Suprapubic skin (tissue), 4 donors: ENCODE results near the gene ZSWIM9. TPM values are rescaled to one million over a fixed set of nuclear protein-coding genes. Genes with fewer than 3 reads are reported as not detected.

Source experiments
- DNase-seq, 2 donors: peaks; one replicate each; pipeline ENCODE4 v3.0.0-alpha.2; 2019; ENCODE audit warnings: low spot score in 2 of 2
- H3K27ac ChIP-seq: fragments of 200-600 bp; sonication (generic); one replicate; pipeline ENCODE4 v1.5.1; 2019
- H3K27me3 ChIP-seq: fragments of 200-600 bp; sonication (generic); one replicate; pipeline ENCODE4 v1.5.1; 2019
- H3K36me3 ChIP-seq: fragments of 200-600 bp; sonication (generic); one replicate; pipeline ENCODE4 v1.5.1; 2019
- H3K4me1 ChIP-seq: fragments of 200-600 bp; sonication (generic); one replicate; pipeline ENCODE4 v1.5.1; 2019
- H3K4me3 ChIP-seq: fragments of 200-600 bp; sonication (generic); one replicate; pipeline ENCODE4 v1.5.1; 2019; ENCODE audit warnings: mild to moderate bottlenecking
- H3K9me3 ChIP-seq: fragments of 200-600 bp; sonication (generic); one replicate; pipeline ENCODE4 v1.5.1; 2019
- CTCF ChIP-seq, 2 donors: fragments of 200-600 bp in 1 of 2; fragments of 450-650 bp in 1 of 2; sonication (generic) in 1 of 2; IDR thresholded peaks; one replicate each; pipeline ENCODE4 v1.5.1; 2016 to 2019; ENCODE audit warnings: antibody characterized with exemption in 2 of 2, mild to moderate bottlenecking in 1 of 2, moderate library complexity in 1 of 2
- EP300 ChIP-seq: sonication (generic); formaldehyde crosslinking; IDR thresholded peaks from one replicate; pipeline ENCODE4 v1.6.1; 2017; ENCODE audit warnings: antibody characterized with exemption
- POLR2A ChIP-seq, 2 donors: fragments of 450-650 bp; IDR thresholded peaks; one replicate each; pipeline ENCODE4 v1.6.1; 2017; ENCODE audit warnings: antibody characterized with exemption in 2 of 2, mild to moderate bottlenecking in 2 of 2, moderate library complexity in 2 of 2
- POLR2AphosphoS5 ChIP-seq, 3 donors: sonication (generic); formaldehyde crosslinking; IDR thresholded peaks; one replicate each; pipeline ENCODE4 v1.6.1; 2017; ENCODE audit warnings: antibody characterized with exemption in 3 of 3
- WGBS: methylation state at CpG from one replicate; pipeline ENCODE4 v1.1.5; 2018; 5-methylcytosine and 5-hydroxymethylcytosine counted together
- total RNA-seq, 4 donors: library from RNA; depleted of rRNA; stranded (reverse); fragments of >200 nt; gene quantifications; one replicate each; pipeline ENCODE4 v1.1.0, GENCODE V29; 2016

The ZSWIM9 gene
- total RNA-seq, 4 donors from 2014 or later = 2.2 to 5.0 (median 4.0) TPM

GRCh38 chr19:48127561-48127960 is 42.9 kb upstream of the ZSWIM9 start:
- no peak overlapping the region for H3K4me3 ChIP-seq
- H3K9me3 ChIP-seq = no peaks in the 10 kb centered on the region
- 98% methylated on average over 6 of the region's 6 CpGs for WGBS
- H3K27ac ChIP-seq = no peak overlapping the region
- TF ChIP-seq POLR2AphosphoS5 (IDR thresholded peaks at IDR 0.05) (no peak), CTCF (IDR thresholded peaks at IDR 0.05) (no peak), POLR2A (IDR thresholded peaks at IDR 0.05) (no peak), EP300 (no peak)
- peaks cover 66% of the 10 kb centered on the region for H3K36me3 ChIP-seq
- H3K27me3 ChIP-seq = no peaks in the 10 kb centered on the region
- H3K4me1 ChIP-seq = peaks cover 12% of the 10 kb centered on the region
- DNase-seq = no peak

GRCh38 chr19:48133094-48133493 is 37.4 kb upstream of the ZSWIM9 start:
- WGBS = 93% methylated on average over 6 of the region's 6 CpGs
- Histone ChIP-seq H3K36me3 (peaks cover 59% of the 10 kb centered on the region), H3K9me3 (no peaks in the 10 kb centered on the region), H3K27ac (no peak overlapping the region), H3K4me3 (no peak overlapping the region), H3K27me3 (no peaks in the 10 kb centered on the region), H3K4me1 (no peaks in the 10 kb centered on the region)
- TF ChIP-seq POLR2AphosphoS5 (IDR thresholded peaks at IDR 0.05) (no peak), POLR2A (IDR thresholded peaks at IDR 0.05) (no peak), EP300 (no peak), CTCF (IDR thresholded peaks at IDR 0.05) (no peak)
- DNase-seq = no peak

GRCh38 chr19:48135411-48135810 is 35.1 kb upstream of the ZSWIM9 start:
- DNase-seq = no peak
- Histone ChIP-seq H3K9me3 (no peaks in the 10 kb centered on the region), H3K4me1 (no peaks in the 10 kb centered on the region), H3K36me3 (peaks cover 55% of the 10 kb centered on the region), H3K27me3 (no peaks in the 10 kb centered on the region), H3K4me3 (no peak overlapping the region), H3K27ac (no peak overlapping the region)
- WGBS = 70% methylated on average over 8 of the region's 8 CpGs
- TF ChIP-seq EP300 (no peak), POLR2A (IDR thresholded peaks at IDR 0.05) (no peak), CTCF (IDR thresholded peaks at IDR 0.05) (no peak), POLR2AphosphoS5 (IDR thresholded peaks at IDR 0.05) (no peak)

- H3K27me3 ChIP-seq = no peaks in the 10 kb centered on the region
- H3K4me3 ChIP-seq = no peak overlapping the region
- no peak for DNase-seq
- TF ChIP-seq CTCF (IDR thresholded peaks at IDR 0.05) (no peak), POLR2A (IDR thresholded peaks at IDR 0.05) (no peak), POLR2AphosphoS5 (IDR thresholded peaks at IDR 0.05) (no peak), EP300 (no peak)
- no peaks in the 10 kb centered on the region for H3K9me3 ChIP-seq
- peaks cover 44% of the 10 kb centered on the region for H3K36me3 ChIP-seq
- no peaks in the 10 kb centered on the region for H3K4me1 ChIP-seq
- H3K27ac ChIP-seq = no peak overlapping the region
- WGBS = no CpG with 5 or more reads among the region's 4 CpGs
Observed at GRCh38 chr19:48136547-48136946, 33.9 kb upstream of the ZSWIM9 start.

- Histone ChIP-seq H3K27me3 (no peaks in the 10 kb centered on the region), H3K4me3 (no peak overlapping the region), H3K27ac (no peak overlapping the region), H3K36me3 (peaks cover 38% of the 10 kb centered on the region), H3K9me3 (no peaks in the 10 kb centered on the region), H3K4me1 (no peaks in the 10 kb centered on the region)
- no peak for TF ChIP-seq CTCF (IDR thresholded peaks at IDR 0.05)
- TF ChIP-seq EP300 = no peak
- TF ChIP-seq POLR2A (IDR thresholded peaks at IDR 0.05) = no peak
- TF ChIP-seq POLR2AphosphoS5 (IDR thresholded peaks at IDR 0.05) = no peak
- no peak for DNase-seq
- WGBS = 95% methylated on average over 23 of the region's 26 CpGs
Observed at GRCh38 chr19:48137411-48137810, 33.1 kb upstream of the ZSWIM9 start.
